GM03348 (cell line): Measurements from ENCODE around the gene SCN4B.

Experiments
- DNase-seq: peaks from one replicate; pipeline ENCODE4 v3.0.0; 2012; ENCODE audit warnings: low spot score

Gene SCN4B

DNA sequence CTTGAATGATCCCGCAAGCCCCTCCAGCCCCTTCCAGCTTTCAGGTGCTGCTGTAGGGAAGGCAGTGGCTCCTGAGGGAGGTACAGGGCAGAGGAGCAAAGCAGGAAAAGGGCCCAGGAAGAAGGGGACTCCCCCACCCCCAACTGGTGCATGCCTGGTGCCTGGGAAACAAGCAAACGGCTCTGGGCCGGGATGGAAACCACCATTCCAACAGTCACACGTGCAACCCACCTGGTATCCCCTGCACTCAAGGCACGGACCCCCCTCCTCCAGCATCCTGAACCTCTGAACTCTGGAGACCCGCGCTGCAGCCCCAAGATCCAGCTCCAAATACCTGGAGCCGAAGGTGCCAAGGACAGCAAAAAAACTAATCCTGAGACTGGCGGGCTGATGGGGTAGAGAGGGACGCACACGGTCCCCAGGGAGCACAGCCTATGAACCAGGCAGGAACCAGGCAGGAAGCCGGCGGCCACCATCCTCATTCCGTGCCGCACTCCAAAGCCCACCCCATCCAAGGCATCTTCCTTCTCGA is 537 bp downstream of the SCN4B start:
- DNase-seq: no peak

DNA sequence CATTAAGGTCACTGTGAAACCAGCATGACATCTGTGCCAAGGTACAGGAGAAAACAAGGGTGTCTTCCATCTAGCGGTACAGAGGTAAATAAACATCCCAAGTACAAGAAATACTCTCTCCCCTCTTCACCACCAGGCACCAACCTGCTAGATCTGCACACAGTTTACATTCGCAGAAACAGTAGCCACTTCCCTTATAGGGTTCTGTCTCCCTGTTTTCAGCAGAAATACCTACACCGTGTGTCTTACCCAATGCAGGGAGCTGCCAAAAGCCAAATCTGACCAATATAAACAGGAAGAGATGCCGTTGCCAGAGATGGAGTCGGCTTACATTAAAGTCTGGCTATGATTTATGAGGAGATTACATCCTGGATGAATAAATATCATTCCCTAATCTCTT is 1.2 kb downstream of the SCN4B start:
- DNase-seq: no peak

DNA sequence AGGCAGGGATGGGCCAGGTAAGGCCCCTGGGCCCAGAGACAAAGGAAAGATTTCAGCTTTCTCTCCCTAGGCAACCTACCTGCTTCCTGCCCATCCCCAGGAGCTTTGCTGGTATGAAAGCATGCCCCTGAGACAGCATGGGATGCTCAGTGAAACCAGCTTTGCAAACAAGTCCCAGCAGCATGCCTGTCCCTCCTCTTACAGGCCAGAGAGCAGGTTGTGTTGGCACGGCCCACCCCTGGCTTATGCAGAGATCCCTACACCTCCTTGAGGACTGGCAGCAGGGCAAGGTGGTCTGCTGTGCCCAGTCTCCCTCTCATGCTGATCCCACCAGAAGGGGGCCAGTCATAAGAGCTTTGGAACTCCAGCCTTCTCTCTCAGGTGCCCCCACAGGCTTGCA is 3.1 kb downstream of the SCN4B start:
- no peak for DNase-seq

DNA sequence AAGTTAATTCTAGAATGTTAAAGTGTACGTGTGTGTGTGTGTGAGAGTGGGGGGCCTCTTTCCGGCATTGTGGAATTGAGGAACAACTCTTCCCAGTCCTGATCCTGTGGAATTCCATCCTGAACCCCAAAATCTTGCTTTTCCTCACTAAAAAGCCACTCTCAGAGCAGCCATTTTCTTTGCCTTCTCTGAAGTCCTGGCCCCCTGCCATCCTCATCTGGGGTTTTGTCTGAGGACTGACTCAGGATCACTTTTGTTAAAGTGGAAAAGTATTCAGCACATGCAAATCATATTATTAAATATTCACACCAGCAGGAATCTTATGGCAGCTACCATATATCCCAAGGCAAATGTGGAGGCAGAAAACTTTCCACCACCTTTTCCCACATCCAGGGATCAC is 3.8 kb downstream of the SCN4B start:
- no peak for DNase-seq

DNA sequence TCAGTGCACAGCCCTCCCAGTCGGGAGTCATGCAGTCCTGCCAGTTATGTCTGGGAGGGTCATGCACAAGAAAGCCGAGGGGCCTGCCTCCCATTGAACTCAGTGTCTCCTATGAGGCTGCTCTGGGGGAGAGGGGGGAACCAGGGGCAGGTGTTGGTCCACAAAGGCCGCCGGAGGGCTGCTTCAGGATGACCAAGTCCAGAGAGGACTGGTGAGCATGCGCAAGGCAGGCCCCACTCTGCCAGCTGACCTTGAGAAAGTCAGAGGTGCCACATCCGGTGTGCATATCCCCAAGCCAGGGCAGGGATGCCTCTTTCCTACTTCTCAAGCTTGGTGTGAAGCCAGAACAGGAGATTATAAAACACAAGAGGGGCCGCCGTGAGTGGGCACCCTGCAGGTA is 4.4 kb downstream of the SCN4B start:
- no peak for DNase-seq

DNA sequence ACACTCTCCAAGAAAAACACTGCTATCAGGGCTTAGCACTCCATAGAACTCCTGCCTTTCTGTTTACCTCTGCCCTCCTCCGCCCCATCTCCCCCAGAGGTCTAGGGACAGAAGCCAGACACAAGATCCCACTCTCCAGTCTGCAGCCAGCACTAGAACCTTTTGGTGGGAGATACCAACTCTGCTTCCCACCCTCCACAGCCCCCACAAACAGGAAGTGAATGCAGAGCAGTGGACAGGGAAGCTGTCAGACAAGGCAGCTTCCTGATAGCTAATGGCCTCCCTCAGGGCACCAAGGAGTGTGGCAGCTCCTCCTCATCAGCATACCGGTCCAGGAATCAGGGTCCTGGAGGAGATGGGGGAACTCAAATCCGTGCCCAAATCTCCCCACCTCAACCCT is 5.1 kb downstream of the SCN4B start:
- no peak for DNase-seq

DNA sequence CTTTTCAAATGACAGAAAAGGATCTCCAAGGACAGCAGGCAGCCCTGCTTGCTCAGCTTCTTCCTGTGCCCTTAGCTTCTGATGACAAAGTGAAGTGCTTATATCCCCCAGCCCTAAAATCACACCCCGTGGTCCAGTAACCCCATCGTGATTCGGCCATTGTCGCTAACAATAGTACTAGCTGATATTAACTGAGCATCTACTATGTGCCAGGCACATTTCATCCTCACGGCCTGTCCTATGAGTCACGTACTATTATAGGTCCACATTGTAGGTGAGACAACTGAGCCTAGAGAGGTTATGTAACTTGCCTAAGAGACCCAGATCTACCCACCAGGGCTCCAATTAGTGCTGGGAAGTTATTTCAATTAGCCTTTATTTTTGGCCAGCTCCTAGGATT is 6.1 kb downstream of the SCN4B start:
- no peak for DNase-seq

DNA sequence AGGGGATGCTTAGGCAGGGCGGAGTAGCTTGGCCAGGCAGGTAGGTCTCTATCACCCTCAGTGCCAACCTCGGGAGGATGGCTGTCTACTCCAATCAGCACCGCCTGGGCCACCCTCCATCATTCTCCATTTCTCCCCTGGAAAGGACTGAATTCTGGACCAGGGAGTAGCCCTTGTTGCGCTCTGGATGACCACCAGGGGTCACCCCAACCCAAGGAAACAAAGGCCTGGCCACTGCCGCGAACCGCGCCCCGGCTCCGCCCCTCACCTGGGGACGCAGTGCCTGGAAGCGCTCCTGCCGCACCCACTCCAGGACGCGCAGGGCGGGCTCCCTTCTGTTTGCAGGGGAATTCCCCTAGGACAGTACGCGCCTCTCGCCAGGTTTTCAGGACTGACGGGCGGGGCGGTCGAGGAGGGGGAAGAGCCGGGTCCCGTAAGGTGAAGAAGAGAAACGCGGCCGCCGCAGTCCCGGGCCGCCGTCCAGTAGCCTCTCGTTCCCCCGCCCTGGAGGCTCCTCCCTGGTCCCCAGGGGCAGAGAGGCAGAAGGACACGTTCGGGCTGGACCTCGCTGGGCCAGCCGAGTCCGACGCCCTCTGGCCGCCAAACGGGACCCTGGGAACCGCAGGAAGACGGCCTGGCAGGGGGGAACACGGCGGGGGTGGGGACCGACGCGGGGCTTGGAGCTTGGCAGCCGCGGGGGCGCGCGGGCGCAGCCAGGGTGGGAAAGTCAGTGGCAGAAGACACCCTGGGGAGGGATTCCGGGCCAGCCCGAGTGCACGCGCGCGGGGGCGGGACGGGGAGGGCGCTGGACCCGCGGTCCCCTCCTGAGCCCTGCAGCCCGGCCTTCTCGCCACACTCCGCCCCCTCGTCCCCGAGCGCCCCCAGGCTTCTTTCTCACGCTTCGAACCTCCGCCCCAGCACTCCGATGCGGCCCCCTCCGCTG is 7.1 kb downstream of the SCN4B start:
- peak; percentile 94 for DNase-seq

DNA sequence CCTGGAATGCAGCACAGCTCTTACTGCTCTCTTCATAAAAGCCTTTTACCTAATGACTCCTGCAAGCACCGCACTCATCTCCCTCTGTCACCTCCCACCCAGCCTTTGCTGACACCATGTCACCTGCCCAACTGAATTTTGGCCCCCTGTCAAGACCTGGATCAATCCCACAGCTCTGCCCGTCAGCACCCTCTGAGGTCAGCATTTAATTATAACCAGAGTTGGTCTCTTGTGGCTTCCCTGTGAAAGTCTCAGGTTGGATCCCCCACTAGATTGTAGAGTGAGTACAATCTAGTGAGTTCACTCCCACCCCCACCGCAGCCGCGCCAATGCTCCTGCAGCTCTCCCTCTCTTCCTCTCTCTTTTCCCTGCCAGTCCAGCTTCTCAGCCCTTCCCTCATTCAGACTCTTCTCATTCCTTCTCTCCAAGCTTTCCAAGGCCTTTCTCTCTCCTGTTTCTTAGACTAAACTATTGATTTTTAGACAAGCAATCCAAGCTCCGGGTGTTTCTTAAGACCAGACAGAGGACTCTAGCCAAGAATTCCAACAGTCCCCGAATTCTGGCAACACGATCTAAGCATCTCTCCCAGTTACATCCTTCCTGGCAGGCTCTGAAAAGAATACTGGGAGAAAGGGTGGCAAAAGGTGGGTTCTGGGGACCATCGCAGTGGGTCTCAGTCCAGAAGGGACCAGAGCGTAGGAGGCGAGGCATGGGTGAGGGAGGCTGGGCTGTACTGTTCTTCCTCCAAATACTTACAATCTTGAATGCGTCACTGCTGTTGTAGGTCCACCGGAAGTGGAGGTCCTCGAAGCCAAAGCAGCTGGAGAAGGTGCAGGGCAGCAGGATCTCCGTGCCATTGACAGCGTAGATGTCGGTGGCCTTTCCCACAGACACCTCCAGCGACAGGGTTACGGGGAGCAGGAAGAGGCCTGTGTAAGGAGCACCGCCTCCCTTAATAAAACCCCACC is 8.0 kb downstream of the SCN4B start:
- no peak for DNase-seq

DNA sequence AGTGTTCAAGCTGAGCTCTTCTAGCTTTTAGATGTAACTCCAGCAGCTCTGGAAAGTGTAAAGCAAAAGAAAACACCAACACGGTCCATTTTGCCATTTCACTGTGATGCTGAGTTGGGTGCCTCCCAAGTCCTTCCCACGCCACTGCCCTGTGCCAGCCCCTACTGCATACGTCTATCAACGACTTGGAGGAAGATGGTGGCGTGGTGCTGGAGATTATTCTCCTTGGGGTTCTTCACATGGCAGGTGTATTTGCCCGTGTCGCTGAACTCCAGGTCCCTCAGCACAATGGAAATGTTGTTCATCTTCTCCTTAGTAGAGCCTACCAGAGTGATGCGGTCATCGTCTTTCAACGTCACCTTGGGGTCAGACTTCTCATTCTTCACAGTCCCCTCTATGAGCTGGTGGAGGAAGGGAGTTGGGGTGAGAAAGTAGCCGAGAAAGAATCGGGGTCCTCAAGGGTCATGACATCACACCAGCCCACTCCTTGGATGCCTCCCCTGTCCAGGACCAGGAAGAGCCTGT is 8.9 kb downstream of the SCN4B start:
- DNase-seq: no peak

DNA sequence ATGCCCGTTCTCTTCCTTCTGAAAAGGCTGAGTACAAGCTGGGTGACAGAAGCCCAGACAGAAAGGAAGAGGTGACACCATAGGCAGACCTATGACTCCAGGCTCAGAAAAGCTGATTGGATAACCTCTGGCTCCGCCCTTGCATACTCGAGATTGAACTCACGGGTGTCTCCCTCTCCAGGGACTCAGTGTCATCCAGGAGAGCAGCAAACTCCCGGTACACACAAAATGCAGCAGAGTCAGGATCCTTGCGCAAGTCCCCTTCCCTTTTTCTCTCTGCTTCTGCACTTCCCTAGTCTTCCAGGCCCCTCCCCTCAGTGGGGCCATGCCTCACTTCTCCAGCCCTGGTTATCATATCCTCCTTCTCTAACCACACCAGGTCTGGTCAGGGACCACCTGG is 9.8 kb downstream of the SCN4B start:
- no peak for DNase-seq

DNA sequence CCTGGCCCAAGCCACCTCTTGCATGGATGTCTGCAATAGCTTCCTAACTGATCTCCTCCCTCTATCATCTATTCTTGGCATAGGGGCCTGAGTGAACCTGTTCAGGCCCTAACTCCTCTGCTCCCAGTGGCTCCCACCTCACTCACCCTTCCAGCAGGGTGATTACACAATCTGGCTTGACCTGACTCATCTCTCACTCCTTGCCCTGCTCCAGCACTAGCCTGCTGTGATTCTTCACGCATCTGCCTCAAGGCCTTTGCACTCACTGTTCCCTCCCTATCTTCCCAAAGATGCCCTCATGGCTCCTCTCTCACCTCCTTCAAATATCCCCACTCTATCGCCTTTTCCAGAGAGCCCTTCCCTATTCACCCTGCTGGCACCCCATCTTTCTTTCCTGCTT is 10.5 kb downstream of the SCN4B start:
- no peak for DNase-seq

DNA sequence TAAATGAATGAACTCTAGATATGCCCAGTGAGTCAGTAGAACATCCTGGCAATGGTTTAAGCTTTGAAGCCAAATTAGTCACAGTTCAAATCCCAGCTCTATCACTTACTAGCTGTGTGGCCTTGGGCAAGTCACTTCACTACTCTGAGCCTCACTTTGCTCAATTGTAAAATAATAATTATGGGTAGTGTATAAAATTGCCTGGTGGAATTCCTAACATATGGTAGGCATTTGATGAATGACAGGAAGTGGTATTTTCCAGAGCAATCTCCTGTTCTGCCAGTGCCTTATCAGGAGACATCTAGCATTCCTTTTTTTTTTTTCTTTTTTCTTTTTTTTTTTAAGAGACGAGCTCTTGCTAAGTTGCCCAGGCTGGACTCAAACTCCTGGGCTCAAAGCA is 13.0 kb downstream of the SCN4B start:
- no peak for DNase-seq

DNA sequence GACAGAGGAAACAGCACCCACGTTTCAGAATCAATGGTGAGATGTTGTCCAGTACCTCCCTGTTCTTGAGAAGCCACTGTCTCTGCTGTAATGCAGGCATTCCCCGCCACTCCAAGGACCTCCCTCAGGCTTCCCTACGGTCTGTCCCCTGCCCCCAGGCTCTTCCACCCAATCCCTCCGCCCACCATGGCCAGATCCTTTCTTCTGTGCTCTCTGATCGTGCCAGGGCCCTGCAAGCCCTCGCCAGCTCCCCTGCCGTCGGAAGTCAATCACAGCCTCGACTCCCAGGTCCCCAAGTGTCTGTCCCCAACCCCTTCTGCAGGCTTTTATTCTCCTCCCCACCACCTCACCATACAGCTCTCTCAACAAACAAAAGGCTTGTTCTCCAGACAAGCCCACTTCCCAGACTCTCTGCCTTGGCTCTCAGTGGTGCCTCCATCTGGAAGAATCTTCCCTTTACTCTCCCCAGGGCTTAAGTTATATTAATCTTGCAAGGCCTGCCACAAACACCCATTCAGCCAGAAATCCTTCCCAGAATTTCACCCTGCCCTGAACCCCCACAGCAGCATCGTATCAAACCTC is 13.7 kb downstream of the SCN4B start:
- no peak for DNase-seq

DNA sequence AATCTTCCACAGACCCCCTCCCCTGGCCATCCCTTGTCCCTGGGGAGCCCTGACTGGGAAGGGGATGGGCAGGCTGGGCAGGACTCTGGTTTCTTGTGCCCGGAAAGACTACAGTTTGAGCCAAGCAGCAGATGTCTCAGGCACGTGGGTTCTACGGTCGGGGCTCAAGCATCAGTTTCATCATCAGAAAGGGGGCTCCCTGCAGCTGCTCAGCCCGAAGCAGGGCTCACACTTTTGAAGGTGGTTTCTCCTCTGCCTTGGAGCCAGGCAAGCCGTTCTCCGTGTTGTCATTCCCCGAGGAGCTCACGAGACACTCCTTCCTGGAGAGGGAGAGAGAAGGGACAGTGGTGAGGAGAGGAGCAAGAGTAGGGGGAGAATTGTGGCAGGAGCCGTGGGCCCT is 15.8 kb downstream of the SCN4B start:
- DNase-seq: no peak

DNA sequence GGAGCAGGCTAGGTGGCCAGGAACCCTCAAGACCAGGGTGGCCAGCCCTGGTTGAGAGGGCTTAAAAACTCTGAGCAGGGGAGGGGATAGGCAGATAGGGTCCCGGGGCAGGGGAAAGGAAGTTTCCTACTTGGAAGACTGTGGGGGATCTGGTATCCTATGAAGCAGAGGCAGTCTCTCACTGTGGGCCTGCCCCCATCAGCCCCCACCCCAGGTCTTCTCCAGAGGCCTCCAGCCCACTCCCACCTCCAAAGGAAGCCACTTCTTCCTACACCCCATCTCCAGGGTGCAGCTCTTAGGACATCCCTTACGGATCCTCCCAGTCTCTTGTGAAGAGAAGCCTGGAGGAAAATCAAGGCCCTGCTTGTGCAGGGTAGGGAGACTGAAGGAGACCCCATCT is 16.3 kb downstream of the SCN4B start:
- DNase-seq: no peak

DNA sequence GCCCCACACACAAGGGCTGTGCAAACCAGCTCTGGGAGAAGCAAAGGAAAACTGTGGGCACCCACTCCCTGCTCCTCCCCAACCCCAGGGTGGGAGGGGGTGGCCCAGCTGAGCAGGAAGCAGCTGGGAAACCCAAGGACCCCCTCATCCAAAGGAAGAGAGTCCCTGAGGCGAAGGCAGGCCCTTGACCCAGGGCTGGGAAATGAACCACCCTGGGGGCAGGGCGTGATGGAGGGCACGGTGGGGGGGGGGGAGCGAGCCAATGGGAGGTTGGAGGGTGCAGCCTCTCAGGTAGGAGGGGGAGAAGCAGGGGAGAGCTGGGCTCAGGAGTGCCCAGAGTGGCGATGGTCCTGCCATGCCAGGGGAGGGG is 16.8 kb downstream of the SCN4B start:
- DNase-seq: no peak

DNA sequence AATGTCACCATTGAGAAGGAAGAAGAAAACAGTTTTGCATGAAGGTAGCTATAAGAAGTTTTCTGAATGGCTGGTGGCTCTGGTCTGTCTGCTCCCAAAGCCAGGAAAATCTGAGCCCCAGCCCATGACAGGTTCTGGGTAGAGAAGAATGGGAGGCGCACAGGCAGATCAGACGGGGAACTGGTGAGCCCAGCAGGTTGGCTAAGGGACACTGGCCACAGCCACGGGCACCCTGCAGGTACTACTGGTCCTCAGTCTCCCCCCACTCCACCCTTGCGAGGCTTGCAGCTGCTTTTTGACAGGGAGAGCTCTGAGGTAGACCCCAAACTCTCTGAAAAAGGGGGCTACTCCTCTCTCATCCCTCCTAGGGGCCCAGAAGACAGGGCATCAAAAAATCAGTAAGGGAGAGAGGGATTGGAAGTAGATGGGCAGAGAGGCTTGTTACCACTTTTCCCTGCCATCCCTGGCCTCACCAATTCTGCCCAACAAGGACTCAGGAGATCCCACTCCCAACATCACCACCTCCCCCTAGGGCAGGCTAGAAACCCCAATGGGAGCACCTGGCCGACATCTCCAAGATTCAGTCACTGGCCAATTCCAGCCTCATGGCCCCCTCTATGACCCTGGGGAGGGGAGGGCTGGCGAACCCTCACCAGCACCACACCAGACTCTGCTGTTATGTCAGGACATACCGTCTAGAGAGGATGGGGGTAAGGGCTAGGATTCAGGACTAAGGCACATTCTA is 17.4 kb downstream of the SCN4B start:
- no peak for DNase-seq

DNA sequence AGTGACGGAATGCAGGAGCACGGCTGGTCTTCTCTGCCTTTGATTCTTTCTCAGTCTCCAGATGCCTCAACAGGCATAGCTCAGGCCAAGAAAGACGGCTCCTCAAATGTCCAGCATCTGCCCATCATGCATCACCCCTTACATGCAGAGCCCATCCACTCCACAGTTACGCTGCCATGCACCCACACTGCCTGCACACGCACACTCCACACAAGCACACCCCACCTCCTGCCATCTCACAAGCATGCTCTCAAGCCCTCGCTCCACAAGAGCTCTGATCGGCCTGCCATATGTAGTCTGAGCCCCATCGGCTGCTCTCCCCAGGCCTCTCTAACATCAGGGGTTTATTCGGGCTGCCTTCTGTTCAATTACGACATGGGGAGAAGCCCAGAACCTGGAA is 18.8 kb downstream of the SCN4B start:
- DNase-seq: no peak

DNA sequence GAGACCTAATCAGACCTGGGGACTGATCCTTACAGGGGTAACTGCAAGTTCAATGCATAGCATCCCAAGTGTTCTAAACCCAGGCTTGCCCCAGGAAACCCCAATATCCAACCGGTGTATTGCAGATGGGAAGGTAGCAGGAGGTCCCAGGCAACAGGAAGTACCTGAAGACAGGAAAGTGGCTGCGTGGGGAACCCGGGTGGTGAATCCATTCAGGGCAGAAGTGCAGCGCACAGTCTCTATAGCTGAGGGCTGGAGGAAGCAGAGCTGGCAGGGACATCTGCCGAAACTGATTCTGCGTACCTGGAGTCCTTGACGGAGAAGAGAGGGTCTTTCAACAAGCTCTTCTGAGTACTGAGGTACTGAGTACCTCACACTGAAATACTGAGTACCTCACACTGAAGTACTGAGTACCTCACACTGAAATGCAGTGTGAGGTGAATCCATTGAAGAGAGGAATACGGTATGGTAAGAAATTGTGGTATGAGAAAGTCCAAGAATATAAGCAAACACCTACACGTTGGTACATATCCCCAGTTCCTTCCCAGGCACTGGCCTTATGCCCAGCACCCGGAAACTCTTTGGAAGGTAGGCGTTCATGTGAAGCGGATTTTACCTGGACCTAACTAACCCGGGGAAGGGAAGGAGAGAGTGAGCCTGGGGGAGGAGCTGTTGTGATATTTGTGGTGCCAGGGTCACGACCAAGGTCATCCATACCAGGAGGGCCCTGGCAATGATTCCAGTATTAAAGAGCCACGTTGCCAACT is 20.1 kb downstream of the SCN4B start:
- no peak for DNase-seq
